Fibroblast of the aortic adventitia (primary cell): ENCODE measurements around the gene ZNF300. TPM values are rescaled to one million over a fixed set of nuclear protein-coding genes. Genes with fewer than 3 reads are reported as not detected.
"Not testable (repeated sequence)": the region's sequence is repeated elsewhere in the genome, so short reads cannot be mapped to it uniquely, and the experiment has no call there.

Experiments
- DNase-seq: peaks from one replicate; pipeline ENCODE4 v3.0.0-alpha.2; 2010; ENCODE audit warnings: low read depth
- H3K4me3 ChIP-seq: 2 replicates; pipeline ENCODE4 v1.5.1; 2011; ENCODE audit warnings: low read depth, mild to moderate bottlenecking, control low read depth, low read length, moderate library complexity
- total RNA-seq: library from RNA; depleted of rRNA; stranded (reverse); fragments of >200 nt; gene quantifications from 2 replicates; pipeline ENCODE4 v1.2.3, GENCODE V29; 2012; ENCODE audit warnings: low replicate concordance
- TF ChIP-seq, protein P1 (sequence below): IDR thresholded peaks from 2 replicates; pipeline ENCODE4 v1.5.1; 2011; ENCODE audit warnings: mild to moderate bottlenecking, low read length, control low read depth, inconsistent platforms; ENCODE audit not compliant: insufficient read depth

ZNF300 gene
- total RNA-seq, 1 donor: 7.5 TPM

DNA sequence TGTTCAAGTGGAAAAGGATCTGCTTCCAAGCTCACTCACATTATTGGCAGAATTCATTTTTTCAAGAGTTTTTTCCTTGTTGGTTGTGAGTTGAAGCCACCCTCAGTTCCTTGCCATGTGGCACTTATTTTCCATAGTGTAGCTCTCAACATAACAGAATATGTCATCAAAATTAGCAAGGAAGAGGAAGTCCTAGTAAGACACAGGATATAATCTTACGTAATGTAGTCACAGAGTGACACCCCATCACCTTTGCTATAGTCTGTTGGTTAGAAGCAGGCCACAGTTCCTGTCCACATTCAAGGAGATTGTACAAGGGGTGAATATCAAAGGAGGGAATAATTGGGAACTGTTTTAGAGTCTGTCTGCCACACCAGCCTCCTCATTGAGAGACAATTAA is 42.7 kb downstream of the ZNF300 start:
- no peak for DNase-seq
- TF ChIP-seq, protein P1, sequence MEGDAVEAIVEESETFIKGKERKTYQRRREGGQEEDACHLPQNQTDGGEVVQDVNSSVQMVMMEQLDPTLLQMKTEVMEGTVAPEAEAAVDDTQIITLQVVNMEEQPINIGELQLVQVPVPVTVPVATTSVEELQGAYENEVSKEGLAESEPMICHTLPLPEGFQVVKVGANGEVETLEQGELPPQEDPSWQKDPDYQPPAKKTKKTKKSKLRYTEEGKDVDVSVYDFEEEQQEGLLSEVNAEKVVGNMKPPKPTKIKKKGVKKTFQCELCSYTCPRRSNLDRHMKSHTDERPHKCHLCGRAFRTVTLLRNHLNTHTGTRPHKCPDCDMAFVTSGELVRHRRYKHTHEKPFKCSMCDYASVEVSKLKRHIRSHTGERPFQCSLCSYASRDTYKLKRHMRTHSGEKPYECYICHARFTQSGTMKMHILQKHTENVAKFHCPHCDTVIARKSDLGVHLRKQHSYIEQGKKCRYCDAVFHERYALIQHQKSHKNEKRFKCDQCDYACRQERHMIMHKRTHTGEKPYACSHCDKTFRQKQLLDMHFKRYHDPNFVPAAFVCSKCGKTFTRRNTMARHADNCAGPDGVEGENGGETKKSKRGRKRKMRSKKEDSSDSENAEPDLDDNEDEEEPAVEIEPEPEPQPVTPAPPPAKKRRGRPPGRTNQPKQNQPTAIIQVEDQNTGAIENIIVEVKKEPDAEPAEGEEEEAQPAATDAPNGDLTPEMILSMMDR: no peak
- H3K4me3 ChIP-seq: no peak overlapping the region

DNA sequence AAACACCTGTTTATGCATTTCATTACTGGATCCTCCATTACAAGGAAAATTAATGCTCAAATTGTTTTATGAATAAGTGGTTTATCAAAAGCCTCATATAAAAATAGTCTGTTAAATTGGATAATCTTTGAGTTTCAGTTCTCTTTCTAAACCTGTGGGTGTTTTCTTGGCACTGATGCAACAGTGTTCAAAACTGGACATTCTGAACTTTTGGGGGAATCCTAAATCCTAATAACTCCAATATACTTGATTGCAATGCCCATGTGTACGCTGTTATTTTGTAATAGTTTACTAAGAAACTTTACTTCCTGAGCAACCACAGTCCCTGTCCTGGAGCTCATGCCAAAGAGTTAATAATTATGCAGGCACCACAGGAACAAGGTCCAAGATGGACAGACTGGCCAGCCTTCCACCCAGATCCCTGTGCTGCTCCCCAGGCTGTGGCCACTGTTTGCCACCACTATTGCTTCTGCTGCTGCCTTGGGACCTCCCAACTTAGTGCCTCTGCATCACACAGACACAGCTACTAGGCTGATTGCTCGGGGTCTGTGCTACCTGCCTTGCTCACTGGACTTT is 44.4 kb downstream of the ZNF300 start:
- TF ChIP-seq, protein P1: no peak
- DNase-seq: no peak
- H3K4me3 ChIP-seq: no peak overlapping the region

DNA sequence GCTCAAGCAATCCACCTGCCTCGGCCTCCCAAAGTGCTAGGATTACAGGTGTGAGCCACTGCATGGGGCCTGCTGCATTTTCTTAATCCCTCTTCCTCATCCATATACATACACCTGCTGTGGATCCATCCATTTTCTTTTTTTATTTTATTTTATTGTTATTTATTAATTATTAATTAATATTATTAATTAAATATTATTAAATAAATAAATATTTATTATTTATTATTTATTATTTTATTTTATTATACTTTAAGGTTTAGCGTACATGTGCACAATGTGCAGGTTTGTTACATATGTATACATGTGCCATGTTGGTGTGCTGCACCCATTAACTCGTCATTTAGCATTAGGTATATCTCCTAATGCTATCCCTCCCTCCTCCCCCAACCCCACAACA is 48.1 kb downstream of the ZNF300 start:
- H3K4me3 ChIP-seq, DNase-seq: not testable (repeated sequence)

DNA sequence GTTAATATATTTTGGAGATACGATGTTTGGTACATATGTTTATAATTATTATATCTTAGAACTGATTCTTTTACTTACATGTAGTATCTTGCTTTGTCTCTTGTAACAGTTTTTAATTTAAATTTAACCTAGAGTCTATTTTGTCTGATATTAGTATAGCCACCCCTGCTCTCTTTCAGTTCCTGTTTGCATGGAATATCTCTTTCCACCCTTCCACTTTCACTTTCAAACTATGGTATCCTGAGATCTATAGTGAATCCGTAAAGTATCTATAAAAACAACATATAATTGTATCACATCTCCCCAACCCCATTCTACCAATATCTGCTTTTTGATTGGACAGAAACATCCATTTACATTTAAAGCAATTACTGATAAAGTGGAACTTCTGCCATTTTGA is 51.2 kb downstream of the ZNF300 start:
- DNase-seq: no peak
- TF ChIP-seq, protein P1: no peak
- H3K4me3 ChIP-seq: no peak overlapping the region

DNA sequence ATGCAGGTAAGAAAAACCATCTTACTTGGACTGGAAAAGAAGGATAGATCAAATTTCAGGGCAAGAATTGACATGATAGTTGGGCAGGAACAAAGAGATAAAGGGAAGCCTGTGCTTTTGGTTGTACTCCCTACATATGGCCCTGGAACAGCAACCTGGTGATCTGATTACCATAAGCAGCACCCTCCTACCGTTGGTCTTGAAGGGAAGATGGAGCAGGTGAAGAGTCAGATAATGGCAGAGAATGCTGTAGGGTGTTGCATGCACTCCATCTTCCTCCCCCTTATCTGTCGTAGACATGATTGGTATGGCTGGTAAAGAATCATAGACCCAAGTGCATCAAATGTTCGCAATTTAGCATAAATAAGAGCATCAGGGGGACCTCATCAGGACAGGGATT is 53.7 kb downstream of the ZNF300 start:
- H3K4me3 ChIP-seq: no peak overlapping the region
- TF ChIP-seq, protein P1: no peak
- no peak for DNase-seq

DNA sequence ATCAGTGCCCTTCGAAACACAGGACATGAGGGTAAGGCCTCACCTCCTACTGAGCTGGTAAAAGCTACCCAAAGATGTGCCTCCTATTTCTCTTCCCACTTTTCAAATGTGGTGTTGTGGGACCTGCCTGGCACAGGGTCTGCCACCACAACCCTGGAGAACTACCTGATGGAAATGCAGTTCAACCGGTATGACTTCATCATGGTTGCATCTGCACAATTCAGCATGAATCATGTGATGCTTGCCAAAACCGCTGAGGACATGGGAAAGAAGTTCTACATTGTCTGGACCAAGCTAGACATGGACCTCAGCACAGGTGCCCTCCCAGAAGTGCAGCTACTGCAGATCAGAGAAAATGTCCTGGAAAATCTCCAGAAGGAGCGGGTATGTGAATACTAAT is 56.5 kb downstream of the ZNF300 start:
- H3K4me3 ChIP-seq: no peak overlapping the region
- no peak for DNase-seq
- TF ChIP-seq, protein P1: no peak

DNA sequence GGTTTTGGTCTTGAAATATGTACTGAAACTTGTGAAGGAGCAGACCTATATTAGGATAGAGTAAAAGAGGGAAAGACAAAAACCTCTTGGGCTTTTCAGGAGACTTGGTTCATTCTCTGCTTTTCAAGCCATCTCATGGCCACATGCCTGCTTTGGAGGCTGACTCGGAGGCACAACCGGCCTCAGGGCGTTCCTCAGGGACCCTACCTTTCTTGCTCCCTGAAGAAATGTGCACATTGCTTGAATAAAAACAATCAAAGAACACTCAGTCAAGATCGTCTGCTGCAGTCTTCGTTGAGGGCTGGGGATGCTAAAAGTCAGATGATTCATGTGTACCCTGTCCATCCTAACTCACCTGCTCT is 57.5 kb downstream of the ZNF300 start:
- TF ChIP-seq, protein P1: no peak

More for the DNA sequence above, 57.5 kb downstream of the ZNF300 start:
- no peak for DNase-seq
- no peak overlapping the region for H3K4me3 ChIP-seq
